A172 (cell line): ENCODE data around the gene SETD2. TPM values are rescaled to one million over a fixed set of nuclear protein-coding genes. Genes with fewer than 3 reads are reported as not detected.
A peak's percentile ranks its signal among the peaks of the same experiment; 100 is the strongest.
"Not testable (repeated sequence)": the region's sequence is repeated elsewhere in the genome, so short reads cannot be mapped to it uniquely, and the experiment has no call there.

Experiments
- DNase-seq: peaks from one replicate; pipeline ENCODE4 v3.0.0-alpha.2; 2015; ENCODE audit warnings: low spot score
- total RNA-seq: library from RNA; depleted of rRNA; stranded (reverse); fragments of >200 nt; shearing (Covaris generic); gene quantifications from 2 replicates; pipeline ENCODE4 v1.2.3, GENCODE V29; 2014

The SETD2 gene
- total RNA-seq, 1 experiment from 2014 or later = 22.6 TPM

DNA sequence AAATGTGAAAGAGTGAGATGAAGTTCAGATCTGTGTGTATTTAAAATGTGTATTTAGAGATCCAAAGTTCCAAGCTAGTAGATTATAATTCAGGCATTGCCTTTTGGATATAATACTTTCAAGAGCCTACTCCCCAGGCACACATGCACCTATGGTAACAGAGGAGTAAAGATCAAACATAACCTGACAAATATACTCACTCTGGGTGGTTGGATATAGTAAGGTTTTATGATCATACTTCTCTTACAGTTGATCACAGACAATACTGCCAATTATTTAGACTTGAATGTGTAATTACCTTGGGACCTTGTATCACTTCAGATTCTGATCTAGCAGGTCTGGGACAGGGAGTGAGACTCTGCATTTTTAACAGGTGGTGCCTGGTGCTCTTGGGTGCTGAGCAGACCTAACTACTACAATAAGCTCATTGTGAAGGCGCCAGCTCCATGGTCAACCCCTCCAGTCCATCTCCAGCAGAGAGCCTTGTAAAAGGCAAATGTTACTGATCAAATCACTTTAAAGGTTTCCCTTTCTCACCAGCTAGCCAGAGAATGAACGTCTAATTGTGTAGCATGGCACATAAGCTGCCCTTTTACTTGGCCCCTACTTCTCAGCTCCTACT lies 128.9 kb downstream of the SETD2 start:
- DNase-seq = no peak

DNA sequence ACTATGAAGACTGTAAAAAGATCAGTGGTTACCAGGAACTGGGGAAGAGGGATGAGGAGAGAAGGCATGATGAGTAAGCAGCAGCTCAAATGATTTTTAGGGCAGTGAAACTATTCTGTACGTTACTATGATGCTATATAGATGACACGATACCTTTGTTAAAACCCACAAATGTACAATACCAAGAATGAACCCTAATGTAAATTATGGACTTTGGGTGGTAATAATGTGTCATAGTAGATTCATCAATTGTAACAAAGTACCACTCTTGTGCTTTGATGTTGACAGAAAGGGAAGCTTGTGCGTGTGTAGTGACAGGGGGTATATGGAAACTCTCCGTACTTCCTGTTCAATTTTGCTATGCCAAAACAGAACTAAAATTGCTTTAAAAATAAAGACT lies 132.9 kb downstream of the SETD2 start:
- DNase-seq = not testable (repeated sequence)

DNA sequence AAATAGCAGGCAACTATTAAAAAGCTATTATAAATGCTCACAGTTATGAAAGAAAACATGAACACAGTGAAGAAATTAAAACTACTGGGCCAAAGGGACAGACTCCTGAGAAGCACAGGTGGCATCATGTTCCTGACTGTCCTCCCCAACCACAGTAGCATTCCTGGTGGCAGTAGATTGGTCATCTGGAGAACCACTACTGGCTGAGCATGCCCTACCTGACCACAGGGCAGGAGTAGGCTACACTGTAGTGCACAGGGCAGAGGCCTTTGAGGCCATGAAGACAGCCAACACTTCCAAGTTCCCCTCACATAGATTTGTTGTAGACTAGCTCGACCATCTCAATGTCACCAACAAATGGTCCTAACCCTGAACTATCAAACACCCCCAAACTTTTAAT lies 135.2 kb downstream of the SETD2 start:
- DNase-seq = no peak

DNA sequence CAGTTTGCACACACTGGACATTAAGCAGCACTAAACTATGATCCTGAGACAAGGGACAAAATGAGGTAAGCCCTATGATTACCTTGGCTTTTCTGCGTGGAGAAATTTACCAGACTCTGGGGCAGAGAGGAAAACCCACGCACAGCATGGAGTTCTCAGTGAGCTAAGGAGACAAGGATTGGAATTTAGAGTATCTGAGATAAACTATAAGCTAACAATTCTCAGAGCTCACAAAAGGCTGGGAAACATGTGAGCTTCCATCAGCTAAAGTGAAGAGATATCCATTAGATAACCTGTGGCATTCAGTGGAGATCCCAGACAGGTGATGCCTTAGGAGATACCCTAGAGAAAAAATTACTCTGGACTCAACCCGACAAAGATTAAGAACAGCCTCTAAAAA lies 135.8 kb downstream of the SETD2 start:
- no peak for DNase-seq

DNA sequence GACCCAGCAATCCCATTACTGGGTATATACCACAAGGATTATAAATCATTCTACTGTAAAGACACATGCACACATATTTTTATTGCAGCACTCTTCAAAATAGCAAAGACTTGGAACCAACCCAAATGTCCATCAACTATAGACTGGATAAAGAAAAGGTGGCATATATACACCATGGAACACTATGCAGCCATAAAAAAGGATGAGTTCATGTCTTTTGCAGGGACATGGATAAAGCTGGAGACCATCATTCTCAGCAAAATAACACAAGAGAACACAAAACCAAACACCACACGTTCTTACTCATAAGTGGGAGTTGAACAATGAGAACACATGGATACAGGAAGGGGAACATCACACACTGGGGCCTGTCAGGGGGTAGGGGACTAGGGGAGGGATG lies 137.5 kb downstream of the SETD2 start:
- not testable (repeated sequence) for DNase-seq

DNA sequence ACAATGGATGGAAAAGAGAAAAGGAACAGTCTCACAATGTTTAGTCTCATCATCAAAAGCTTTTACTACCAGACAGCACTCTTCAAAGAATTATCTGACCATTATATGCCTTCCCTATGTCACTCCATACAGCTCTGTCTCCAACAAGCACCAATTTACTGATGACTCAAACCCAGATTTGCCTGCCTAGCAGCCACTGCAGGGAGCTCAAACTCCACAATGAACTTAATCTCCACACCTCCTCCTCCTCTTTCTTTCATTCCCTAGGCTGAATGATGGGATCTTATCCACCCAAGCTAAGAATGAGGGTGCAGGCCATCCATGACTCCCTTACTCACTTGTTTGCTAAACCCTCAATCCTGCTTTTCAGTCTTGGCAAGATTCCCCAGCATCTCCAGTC lies 139.0 kb downstream of the SETD2 start:
- DNase-seq = no peak

DNA sequence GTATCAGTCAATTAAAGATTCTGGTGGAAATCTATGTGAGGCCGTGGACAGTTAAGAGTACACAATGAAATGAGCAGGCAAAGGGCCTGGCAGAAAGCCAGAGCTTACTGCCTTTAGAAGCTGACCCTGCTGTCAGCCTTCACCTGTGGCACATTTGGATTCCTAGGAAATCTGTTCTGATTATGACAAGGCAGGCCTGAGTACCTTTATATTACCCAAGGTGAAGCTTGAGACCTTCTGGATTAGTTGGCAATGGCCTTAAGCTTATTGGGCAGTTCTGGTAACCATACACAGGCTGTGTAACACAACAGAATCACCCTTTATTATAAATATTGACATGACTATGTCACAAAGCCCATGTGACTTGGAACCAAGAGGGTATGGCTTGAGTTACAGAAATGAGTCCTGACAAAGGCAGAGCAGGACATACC lies 141.3 kb downstream of the SETD2 start:
- no peak for DNase-seq

DNA sequence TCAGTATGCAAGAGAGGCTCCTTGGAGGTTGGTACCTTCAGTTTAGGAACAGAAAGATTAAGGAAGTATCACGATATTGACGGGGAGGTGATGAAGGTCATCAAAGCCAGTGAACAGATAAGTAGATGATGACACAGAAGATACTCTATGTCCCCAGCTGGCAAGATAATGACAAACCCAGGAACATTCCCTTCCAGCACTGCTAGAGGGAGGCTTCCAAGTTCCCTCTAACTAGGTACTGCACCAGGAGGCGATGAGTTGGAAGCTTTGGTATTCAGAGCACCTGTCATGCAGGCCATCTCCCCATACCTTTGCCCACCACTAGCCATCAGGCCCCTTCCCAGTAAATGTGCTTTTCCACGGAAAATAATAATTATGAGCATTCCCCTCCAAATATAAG lies 143.6 kb downstream of the SETD2 start:
- no peak for DNase-seq

DNA sequence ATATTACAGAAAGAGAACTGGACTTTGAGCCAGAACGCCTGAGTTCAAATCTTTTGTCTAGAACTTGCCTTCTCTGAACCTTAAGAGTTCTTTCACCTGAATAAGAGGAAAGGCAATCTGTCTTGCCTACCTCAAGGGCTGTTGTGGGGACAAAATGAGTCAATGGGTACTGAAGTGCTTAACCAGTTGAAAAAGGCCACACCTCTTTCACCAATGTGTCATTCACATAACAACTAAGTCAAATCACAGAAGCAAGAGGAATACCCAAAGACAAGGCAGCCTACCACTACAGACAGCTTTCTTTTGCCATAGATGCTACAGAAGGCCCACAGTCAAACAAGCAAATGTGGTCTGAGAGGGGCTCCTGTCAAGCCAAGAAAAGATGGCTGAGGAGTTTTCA lies 144.7 kb downstream of the SETD2 start:
- no peak for DNase-seq

DNA sequence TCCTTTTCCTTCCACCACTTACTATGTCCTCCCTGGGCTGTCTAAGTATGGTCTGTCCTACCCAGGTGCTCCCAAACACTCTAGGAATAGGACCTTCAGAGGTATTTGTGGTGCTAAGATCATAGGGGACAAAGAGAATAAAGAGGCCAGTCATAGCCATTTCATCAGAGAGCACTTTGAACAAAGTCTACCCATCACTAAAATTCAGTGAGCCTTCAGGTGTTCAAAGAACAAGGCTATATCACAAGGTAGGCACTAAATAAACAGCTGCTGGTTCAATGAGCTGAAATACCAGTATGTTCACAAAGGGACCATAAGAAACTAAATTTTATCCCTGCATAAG lies 145.7 kb downstream of the SETD2 start:
- DNase-seq = no peak

DNA sequence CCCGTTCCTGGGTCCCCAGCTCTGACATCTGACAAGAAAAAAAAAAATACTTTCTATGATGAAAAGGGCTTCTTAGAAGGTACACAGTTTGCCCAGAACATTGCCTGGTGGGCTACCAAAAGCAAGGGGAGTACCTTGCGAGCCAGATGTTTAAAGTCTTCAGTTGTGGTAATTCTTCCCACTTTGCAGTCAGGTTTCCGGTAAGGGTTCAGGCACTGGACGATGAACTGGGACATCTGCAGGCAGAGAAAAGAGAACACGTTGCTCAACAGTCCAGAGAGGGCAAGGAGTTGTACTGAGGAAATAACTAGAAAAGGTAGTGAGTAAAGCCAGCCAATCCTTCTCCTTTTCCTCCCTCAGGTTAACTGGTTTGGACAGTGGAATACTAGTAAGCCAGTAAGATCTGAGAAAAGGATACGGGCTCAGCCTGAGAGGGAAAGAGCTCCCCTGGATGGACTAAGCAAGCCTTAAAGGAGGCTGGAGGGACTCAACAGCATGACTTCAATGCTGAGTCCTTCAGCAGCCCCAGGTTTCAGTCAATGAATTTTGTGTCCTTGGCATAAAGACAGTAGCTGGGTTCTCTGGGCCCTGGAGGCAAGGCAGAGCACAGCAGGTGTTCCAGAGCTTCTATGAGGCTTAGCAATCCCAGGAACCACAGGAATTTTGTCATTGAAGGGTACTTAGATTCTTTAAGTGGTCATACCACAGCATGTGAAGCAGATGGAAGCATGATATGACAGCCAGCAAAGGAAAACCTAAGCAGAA lies 146.2 kb downstream of the SETD2 start:
- DNase-seq = peak; percentile 79

DNA sequence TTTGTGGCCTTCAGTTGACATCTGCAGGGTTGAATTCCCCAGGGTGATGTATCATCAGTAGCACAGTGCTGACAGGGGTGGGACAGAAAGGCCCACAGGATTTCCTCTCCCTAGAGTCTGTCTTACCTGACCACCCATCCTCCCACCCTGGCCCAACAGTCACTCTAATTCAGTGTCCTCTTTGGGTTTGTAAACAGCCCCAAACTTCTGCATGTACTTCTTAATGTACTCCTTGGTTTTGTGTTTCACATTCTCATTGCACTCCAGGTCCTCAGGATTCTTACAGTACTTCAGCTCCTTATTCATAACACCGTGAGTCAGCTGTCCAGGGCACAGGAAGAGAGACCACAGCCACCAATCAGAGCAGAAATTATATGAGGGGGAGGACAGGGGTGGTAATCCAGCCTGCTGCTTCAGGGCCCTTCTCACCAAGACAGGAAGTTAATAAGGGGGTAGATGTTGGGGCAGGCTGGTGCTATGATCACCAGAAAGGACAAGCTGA lies 146.9 kb downstream of the SETD2 start:
- peak; percentile 85 for DNase-seq

DNA sequence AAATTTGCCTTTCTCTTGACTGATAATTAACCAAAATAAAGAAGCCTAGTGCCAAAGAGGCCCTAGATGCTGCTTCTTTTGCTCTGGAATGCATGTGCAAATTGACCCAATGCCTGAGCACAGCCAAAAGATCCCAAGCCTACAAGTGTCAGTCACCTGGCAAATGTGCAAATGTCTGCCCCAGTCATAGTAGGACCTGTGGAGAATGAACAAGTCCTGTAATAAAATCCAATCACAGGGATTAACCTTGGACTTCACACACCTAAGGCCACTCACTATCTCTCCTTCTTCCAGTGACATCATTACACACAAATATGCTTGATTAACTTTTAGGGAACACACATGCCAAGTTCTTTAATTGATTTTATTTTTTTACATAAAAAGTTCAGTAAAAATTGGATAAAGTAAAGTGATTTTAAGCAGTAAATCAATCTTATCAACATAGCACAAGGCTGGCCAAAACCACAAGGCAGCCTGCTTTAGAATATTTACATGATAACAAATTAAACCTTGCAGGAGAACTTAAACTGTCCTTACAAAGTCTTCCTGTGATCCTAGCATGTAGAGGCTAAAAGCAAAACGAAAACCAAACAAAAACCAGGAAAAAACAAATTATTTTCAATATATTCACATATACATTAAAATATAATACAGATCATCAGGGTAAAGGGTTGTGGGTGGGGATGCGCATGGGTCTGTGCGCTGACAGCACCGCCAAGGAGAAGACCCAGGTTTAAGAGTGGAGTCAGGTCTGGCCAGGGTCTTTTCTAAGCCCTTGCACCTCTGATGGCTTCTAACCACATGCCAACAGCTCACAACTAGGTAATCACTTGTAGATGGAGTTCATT lies 147.6 kb downstream of the SETD2 start:
- DNase-seq = no peak

DNA sequence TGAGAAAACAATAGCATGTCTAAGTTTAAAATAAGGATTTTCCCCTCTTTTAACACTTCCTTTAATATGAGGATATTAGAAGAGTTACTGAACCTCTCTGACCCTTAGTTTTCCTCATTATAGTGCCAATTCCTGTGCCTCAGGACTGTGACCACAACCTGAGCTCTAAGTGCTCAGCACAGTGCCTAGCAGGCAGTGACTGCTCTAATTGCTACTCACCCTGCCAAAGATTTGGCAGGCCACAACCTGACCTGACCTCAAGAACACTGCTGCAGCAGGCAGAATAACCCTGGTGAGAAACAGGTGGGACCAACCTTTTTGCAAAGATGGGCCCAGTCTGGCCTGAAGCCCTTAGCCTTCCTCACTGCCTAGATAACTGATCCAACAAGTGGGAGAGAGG lies 148.8 kb downstream of the SETD2 start:
- no peak for DNase-seq

DNA sequence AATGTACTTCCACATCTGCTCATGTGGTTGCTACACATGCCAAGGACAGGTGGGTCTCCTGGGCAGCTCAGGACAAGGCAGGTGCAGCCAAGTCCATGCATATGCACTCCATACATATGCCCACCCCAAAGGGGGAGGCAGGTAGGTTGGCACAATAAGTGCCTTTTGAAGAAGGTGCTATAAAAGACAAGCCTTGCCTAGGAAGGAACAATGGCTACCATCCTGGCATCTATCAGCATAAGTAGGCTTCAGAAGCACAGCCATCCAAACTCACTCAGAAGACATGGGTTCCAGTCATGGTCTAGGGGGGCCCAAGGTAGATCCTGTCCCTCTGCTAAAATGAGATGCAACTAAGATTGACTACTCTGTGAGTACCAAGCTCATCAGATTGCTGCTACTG lies 149.9 kb downstream of the SETD2 start:
- DNase-seq = no peak

DNA sequence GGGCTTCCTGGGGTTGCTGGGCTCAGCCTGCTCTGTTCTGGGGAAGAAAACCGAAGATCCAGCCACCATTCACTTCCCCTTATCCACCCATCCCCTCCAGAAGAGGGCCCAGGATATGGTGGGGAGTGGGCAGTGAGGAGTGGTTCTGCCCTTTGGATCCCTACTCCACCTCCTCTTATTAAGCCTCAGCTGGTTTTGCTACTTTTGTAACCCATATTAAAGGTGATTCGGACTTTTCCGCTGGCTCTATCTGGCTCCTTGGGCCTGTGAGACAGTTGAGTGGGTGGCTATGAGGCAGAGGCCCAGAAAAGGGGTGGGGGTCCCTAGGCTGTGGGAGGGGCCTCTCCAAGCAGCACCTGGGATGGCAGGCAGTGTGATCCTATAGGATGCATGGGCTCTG lies 150.7 kb downstream of the SETD2 start:
- DNase-seq = no peak

DNA sequence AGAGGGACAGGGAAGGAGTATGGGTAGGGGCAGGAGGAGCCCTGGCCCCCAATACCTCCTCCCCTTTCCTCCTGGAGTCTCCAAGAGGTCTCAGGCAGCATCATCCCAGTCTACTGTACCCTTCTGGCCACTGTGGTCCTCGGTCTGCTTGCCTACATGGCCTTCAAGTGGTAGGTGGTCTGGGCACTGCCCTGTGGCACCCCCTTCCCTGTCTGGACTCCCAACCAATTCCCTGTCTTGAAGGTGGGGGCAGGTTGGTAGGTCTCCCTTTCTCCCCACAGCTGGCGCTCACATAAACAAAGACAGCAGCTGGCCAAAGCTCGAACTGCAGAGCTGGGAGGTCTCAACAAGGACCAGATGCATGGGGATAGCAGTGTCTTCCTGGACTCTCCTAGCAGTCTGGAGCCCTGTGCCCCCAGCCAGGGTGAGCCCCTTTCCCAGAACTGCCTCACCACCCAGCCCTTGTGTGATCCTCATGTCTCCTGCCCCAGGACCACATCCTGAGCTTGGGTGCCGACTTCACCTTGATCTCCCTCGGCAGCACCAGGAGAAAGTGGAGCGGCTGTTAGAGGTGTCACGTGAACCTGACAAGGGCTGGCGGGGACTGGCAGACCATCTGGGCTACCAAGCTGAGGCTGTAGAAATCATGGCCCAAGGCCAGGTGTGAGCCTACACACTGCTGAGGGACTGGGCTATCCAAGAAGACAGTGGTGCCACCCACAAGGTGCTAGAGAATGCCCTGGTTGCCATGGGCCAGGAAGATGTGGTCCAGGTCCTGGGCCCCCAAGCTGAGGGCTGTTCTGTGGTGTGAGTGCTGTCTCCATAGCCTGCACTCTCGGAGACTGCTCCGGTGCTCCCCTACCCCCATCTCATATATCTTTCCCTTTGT lies 151.3 kb downstream of the SETD2 start:
- no peak for DNase-seq

DNA sequence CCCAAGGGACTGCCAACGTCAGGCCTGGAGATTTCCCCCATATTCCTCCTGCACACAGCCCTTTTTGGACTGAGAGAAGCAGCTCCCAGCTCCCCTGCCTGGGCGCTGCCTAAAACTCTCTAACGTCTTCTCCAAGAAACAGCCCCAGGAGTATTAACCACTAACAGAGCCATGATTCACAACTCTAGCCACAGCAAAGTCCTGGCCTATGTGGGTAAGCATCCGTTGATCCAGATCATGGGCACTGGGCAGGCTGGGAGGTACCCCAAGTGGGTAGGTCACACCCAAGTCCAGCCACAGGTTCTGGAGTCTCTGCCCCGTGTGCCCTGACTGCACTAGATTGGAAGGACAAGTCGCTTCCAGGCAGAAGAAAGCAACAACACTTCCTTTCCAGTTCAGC lies 152.5 kb downstream of the SETD2 start:
- DNase-seq = no peak

DNA sequence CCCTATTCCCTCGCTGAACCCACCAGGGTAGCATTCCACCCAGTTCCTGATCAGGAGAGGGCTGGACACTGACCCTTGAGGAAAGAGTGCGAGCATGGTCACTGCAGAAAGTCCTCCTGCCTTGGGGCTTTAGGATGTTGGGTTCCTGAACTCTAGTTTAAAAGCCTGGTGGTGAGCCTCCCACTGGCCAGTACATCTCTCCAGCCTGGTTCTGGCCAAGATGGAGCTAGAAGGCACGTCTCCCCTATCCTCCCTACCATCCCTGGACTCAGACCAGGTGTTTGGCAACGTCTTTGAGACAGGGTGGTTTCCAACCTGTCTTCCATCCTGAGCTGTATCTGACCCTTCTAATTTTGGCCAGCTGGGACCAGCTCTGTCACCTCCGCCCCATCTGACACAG lies 153.0 kb downstream of the SETD2 start:
- DNase-seq = no peak

DNA sequence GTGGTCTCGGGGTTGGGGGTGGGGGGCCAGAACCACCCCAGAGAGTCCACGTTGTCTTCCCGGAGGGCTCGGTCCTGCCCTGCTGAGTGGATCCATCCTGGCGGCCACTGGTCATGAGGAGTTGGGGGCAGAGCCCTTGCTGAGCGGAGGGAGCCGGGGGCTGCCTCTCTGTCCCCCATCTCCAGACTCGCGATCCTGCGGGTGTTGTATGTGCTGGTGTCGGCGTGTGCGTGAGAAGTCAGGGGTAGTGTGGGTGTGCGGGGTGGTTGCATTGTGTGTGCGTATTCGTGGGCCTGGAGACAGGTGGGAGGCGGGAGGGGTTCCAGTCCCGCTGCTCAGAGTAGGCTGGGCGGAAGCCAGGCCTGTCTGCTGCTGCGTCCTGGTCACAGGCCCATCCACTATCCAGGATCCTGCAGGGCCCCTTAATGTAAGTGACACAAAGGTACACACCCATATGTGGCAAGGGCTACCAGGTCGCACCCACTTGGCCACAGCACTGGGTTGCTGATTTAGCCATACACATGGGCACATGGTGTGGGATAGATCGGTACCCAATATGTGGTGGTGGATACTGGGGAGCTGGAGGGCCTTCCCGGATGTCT lies 153.7 kb downstream of the SETD2 start:
- no peak for DNase-seq
